Measurements from ENCODE around the gene EGFLAM. TPM values are rescaled to one million over a fixed set of nuclear protein-coding genes. Genes with fewer than 3 reads are reported as not detected.

EGFLAM gene
- total and polyA plus RNA-seq, 2 donors (not counting 3 experiments of a cell fraction or from before 2014, with no cell fraction given) = 1.2 to 2.7 TPM

GRCh38 chr5:38341056-38341455, 82.7 kb downstream of the EGFLAM start:
- H3K4me3 ChIP-seq (replicated peaks in 1 of 3; ENCODE audit: insufficient read depth in 1 of 3, low read depth in 1 of 3, low read length in 3 of 3) = no peak overlapping the region
- H3K9me3 ChIP-seq (replicated peaks; ENCODE audit: control insufficient read depth, insufficient read depth, low read length) = no peaks in the 10 kb centered on the region
- ChIA-PET POLR2A (no interaction called here), CTCF (no interaction called here)
- H3K4me2 ChIP-seq (ENCODE audit: insufficient read depth, low read length) = no peak overlapping the region
- H3K36me3 ChIP-seq (ENCODE audit: control insufficient read depth in 2 of 2, extremely low read depth in 1 of 2, insufficient read depth in 2 of 2, low read length in 2 of 2) = no peaks in the 10 kb centered on the region
- H3K27me3 ChIP-seq (ENCODE audit: control insufficient read depth in 2 of 2, insufficient read depth in 2 of 2, low read length in 2 of 2) = no peaks in the 10 kb centered on the region
- H4K20me1 ChIP-seq (replicated peaks; ENCODE audit: control insufficient read depth, extremely low read depth, insufficient read depth, low read length) = no peaks in the 10 kb centered on the region
- no peak for DNase-seq (ENCODE audit: low read depth, low spot score)
- FAIRE-seq = no peak
- no peak overlapping the region for H2AFZ ChIP-seq (ENCODE audit: low read depth, low read length)
- TF ChIP-seq GATA2 (IDR thresholded peaks at IDR 0.05; ENCODE audit: insufficient read depth, insufficient read length, low read depth, low read length) (no peak), MAX (IDR thresholded peaks at IDR 0.05; ENCODE audit: insufficient read depth, insufficient read length) (no peak), EZH2 (IDR thresholded peaks at IDR 0.05; ENCODE audit: borderline replicate concordance, low read depth, low read length, severe bottlenecking) (no peak), CTCF (IDR thresholded peaks at IDR 0.05; ENCODE audit: extremely low read depth in 1 of 2, insufficient read depth in 1 of 2, low read depth in 1 of 2, low read length in 2 of 2) (no peak), FOS (IDR thresholded peaks at IDR 0.05; ENCODE audit: borderline replicate concordance, insufficient read depth, low read length) (no peak), JUN (IDR thresholded peaks at IDR 0.05; ENCODE audit: borderline replicate concordance, insufficient read depth, insufficient read length, low read depth) (no peak), POLR2AphosphoS5 (IDR thresholded peaks at IDR 0.05; ENCODE audit: insufficient read depth, low read depth, low read length) (no peak), MYC (IDR thresholded peaks at IDR 0.05; ENCODE audit: low read depth, low read length) (no peak), POLR2A (IDR thresholded peaks at IDR 0.05; ENCODE audit: low read depth, low read length) (no peak)
- no peak overlapping the region for H3K9ac ChIP-seq (replicated peaks; ENCODE audit: extremely low read depth, insufficient read depth, low read length)
- H3K79me2 ChIP-seq (ENCODE audit: control insufficient read depth, insufficient read depth, low read length) = no peaks in the 10 kb centered on the region
- no peak overlapping the region for H3K27ac ChIP-seq (ENCODE audit: insufficient read depth, low read depth, low read length)
- no TSS peak for BruUV-seq (replicated peaks)
- peaks cover 9% of the 10 kb centered on the region for H3K4me1 ChIP-seq (ENCODE audit: control insufficient read depth, extremely low read depth, insufficient read depth, low read length)
- H3K9me1 ChIP-seq (replicated peaks; ENCODE audit: control insufficient read depth, extremely low read depth, insufficient read depth, low read length) = no peaks in the 10 kb centered on the region
- intact Hi-C loops (cut with micrococcal nuclease) = no loop called here
- dilution Hi-C loops (cut with MboI; ENCODE audit: extremely low pct_ligation_motif_present, low sequenced_read_pairs) = no loop called here
